Caco-2 (cell line): ENCODE results near the gene CNIH1. TPM values are rescaled to one million over a fixed set of nuclear protein-coding genes. Genes with fewer than 3 reads are reported as not detected.
"Not testable (repeated sequence)": the region's sequence is repeated elsewhere in the genome, so short reads cannot be mapped to it uniquely, and the experiment has no call there.

Experiments
- BruUV-seq: library from RNA; stranded (reverse); fragments of 400-500 nt; replicated peaks from 2 replicates; lab custom pipeline; 2021; lab: Mats Ljungman, UMichigan
- CTCF ChIA-PET: fragments of 300-600 bp; sonication (Branson Sonifier 250); formaldehyde crosslinking; loops from one replicate; lab custom pipeline; 2022; ENCODE audit warnings: antibody characterized with exemption; lab: Charles Lee
- POLR2A ChIA-PET: fragments of 300-600 bp; sonication (Branson Sonifier 250); formaldehyde crosslinking; loops from one replicate; lab custom pipeline; 2022; ENCODE audit warnings: antibody characterized with exemption; lab: Charles Lee
- DNase-seq, 2 experiments: peaks; one replicate each; pipeline versions ENCODE4 v3.0.0 to v3.0.0-alpha.2; 2020 to 2022
- H3K27me3 ChIP-seq: replicated peaks from 2 replicates; pipeline ENCODE4 v1.6.0; 2011; ENCODE audit warnings: low read length; ENCODE audit not compliant: control insufficient read depth, insufficient read depth
- H3K36me3 ChIP-seq: 2 replicates; pipeline ENCODE4 v1.5.1; 2011; ENCODE audit warnings: low read length; ENCODE audit not compliant: control insufficient read depth, insufficient read depth
- H3K4me1 ChIP-seq: fragments of 250-450 bp; sonication (Bioruptor Pico); 2 replicates; pipeline ENCODE4 v1.5.1; 2020; ENCODE audit warnings: mild to moderate bottlenecking
- H3K4me3 ChIP-seq: 2 replicates; pipeline ENCODE4 v1.5.1; 2011; ENCODE audit warnings: low read depth, mild to moderate bottlenecking, control low read depth, low read length
- H3K9me3 ChIP-seq: fragments of 250-450 bp; sonication (Bioruptor Pico); 2 replicates; pipeline ENCODE4 v1.5.1; 2020; ENCODE audit warnings: mild to moderate bottlenecking, moderate library complexity
- H3K27ac Mint-ChIP-seq: one replicate; pipeline ENCODE4 v1.8.0; 2022; ENCODE audit warnings: mixed read lengths; ENCODE audit not compliant: unreplicated experiment
- H3K27me3 Mint-ChIP-seq: one replicate; pipeline ENCODE4 v1.8.0; 2022; ENCODE audit warnings: mixed read lengths; ENCODE audit not compliant: insufficient read depth, unreplicated experiment
- H3K36me3 Mint-ChIP-seq: one replicate; pipeline ENCODE4 v1.8.0; 2022; ENCODE audit warnings: mild to moderate bottlenecking, mixed read lengths; ENCODE audit not compliant: insufficient read depth, unreplicated experiment
- H3K4me1 Mint-ChIP-seq: one replicate; pipeline ENCODE4 v1.8.0; 2022; ENCODE audit warnings: low read depth, mixed read lengths; ENCODE audit not compliant: unreplicated experiment
- H3K4me3 Mint-ChIP-seq: one replicate; pipeline ENCODE4 v1.8.0; 2022; ENCODE audit warnings: mild to moderate bottlenecking, moderate library complexity, mixed read lengths; ENCODE audit not compliant: unreplicated experiment
- H3K9me3 Mint-ChIP-seq: one replicate; pipeline ENCODE4 v1.8.0; 2022; ENCODE audit warnings: mixed read lengths; ENCODE audit not compliant: unreplicated experiment
- intact Hi-C: fragments of 100-400 bp; cut with micrococcal nuclease; formaldehyde crosslinking; loops from one replicate; pipeline ENCODE4 v1.10.0; 2022; ENCODE audit not compliant: unreplicated experiment
- total RNA-seq: library from RNA; stranded (reverse); gene quantifications from 2 replicates; pipeline ENCODE4 v1.2.3, GENCODE V29; 2022
- TF ChIP-seq, protein P1 (sequence below), 2 experiments: fragments of 200-600 bp in 1 of 2; IDR thresholded peaks; 1 replicate in 1 of 2; 2 replicates in 1 of 2; pipeline versions ENCODE4 v1.5.1 to v1.8.0; 2011 to 2022; ENCODE audit warnings: antibody characterized with exemption in 1 of 2, control low read depth in 1 of 2, inconsistent platforms in 1 of 2, low read depth in 1 of 2, low read length in 1 of 2, mild to moderate bottlenecking in 1 of 2, moderate library complexity in 1 of 2; ENCODE audit not compliant: insufficient read depth in 1 of 2, severe bottlenecking in 1 of 2, unreplicated experiment in 1 of 2

CNIH1 gene
- total RNA-seq, 1 experiment from 2014 or later: 164 TPM

DNA sequence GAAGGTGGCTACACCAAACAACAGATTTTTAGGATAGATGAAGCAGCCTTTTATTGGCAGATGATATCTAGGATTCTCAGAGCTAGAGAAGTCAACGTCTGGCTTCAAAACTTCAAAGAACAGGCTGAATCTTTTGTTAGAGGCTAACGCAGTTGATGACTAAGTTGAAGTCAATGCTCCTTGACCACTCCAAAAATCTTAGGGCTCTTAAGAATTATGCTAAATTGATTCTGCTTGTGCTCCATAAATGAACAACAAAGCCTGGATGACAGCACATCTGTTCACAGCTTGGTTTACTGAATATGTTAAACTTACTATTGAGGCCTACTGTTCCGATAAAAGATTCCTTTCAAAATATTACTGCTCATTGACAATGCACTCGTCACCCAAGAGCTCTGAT, 57.3 kb downstream of the CNIH1 start:
- no peaks in the 10 kb centered on the region for H3K27me3 ChIP-seq
- no peaks in the 10 kb centered on the region for H3K9me3 ChIP-seq
- H3K36me3 ChIP-seq: no peaks in the 10 kb centered on the region
- no peak for DNase-seq
- peaks cover 19% of the 10 kb centered on the region for H3K4me1 Mint-ChIP-seq
- no peaks in the 10 kb centered on the region for H3K36me3 Mint-ChIP-seq
- no peak overlapping the region for H3K4me3 ChIP-seq
- no peaks in the 10 kb centered on the region for H3K27me3 Mint-ChIP-seq
- BruUV-seq: no TSS peak
- H3K27ac Mint-ChIP-seq: no peak overlapping the region
- H3K4me3 Mint-ChIP-seq: no peak overlapping the region
- POLR2A ChIA-PET: no interaction called here
- H3K4me1 ChIP-seq: peaks cover 15% of the 10 kb centered on the region
- H3K9me3 Mint-ChIP-seq: no peaks in the 10 kb centered on the region
- intact Hi-C loops: no loop called here
- CTCF ChIA-PET: no interaction called here
- TF ChIP-seq, protein P1, sequence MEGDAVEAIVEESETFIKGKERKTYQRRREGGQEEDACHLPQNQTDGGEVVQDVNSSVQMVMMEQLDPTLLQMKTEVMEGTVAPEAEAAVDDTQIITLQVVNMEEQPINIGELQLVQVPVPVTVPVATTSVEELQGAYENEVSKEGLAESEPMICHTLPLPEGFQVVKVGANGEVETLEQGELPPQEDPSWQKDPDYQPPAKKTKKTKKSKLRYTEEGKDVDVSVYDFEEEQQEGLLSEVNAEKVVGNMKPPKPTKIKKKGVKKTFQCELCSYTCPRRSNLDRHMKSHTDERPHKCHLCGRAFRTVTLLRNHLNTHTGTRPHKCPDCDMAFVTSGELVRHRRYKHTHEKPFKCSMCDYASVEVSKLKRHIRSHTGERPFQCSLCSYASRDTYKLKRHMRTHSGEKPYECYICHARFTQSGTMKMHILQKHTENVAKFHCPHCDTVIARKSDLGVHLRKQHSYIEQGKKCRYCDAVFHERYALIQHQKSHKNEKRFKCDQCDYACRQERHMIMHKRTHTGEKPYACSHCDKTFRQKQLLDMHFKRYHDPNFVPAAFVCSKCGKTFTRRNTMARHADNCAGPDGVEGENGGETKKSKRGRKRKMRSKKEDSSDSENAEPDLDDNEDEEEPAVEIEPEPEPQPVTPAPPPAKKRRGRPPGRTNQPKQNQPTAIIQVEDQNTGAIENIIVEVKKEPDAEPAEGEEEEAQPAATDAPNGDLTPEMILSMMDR (IDR thresholded peaks at IDR 0.05; ENCODE audit: insufficient read depth in 1 of 2, low read depth in 1 of 2, low read length in 1 of 2, severe bottlenecking in 1 of 2, unreplicated experiment in 1 of 2): no peak

DNA sequence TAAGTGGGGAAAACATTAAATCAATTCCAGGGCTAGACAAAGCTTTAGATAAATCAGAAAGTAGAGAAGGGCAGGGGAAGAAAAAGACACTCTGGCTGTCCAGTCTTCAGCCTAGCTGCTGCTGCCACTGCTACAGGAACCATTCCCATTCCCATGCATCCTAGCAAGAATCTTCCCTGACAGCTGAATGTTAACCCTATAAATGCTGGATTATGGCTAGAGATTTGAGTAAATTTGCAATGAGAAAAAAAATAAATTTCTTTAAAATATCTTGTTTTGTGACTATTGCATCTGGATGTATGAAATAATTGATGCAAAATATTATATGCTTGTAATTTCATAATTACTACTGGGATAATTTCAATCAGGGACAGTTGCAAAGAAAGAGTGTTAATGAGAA, 59.4 kb downstream of the CNIH1 start:
- no TSS peak for BruUV-seq
- intact Hi-C loops: no loop called here
- Mint-ChIP-seq H3K9me3 (no peaks in the 10 kb centered on the region), H3K27me3 (no peaks in the 10 kb centered on the region), H3K4me3 (no peak overlapping the region), H3K27ac (no peak overlapping the region), H3K4me1 (peaks cover under 1% of the 10 kb centered on the region), H3K36me3 (no peaks in the 10 kb centered on the region)
- no peaks in the 10 kb centered on the region for H3K9me3 ChIP-seq
- TF ChIP-seq, protein P1 (IDR thresholded peaks at IDR 0.05; ENCODE audit: insufficient read depth in 1 of 2, low read depth in 1 of 2, low read length in 1 of 2, severe bottlenecking in 1 of 2, unreplicated experiment in 1 of 2): no peak
- ChIA-PET CTCF (interaction anchor here (0.9 to 1.3 kb wide), 2 partner anchors 15 kb away, joined by 3 to 5 read pairs; partner anchors contain the start of gene CDKN3), POLR2A (no interaction called here)
- no peaks in the 10 kb centered on the region for H3K36me3 ChIP-seq
- peaks cover 2% of the 10 kb centered on the region; the same call in 1 of the 2 replicates for H3K4me1 ChIP-seq
- no peak for DNase-seq
- no peaks in the 10 kb centered on the region for H3K27me3 ChIP-seq
- no peak overlapping the region for H3K4me3 ChIP-seq

DNA sequence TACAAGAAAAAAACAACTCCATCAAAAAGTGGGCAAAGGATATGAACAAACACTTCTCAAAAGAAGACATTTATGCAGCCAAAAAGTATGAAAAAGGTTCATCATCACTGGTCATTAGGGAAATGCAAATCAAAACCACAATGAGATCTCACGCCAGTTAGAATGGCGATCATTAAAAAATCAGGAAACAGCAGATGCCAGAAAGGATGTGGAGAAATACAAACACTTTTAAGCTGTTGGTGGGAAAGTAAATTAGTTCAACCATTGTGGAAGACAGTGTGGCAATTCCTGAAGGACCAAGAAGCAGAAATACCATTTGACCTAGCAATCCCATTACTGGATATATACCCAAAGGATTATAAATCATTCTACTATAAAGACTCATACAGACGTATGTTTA, 60.6 kb downstream of the CNIH1 start:
- H3K36me3 Mint-ChIP-seq, H3K4me3 ChIP-seq, H3K4me3 Mint-ChIP-seq, H3K4me1 ChIP-seq, BruUV-seq, DNase-seq, H3K27me3 Mint-ChIP-seq, H3K9me3 ChIP-seq, intact Hi-C loops, POLR2A ChIA-PET, H3K27ac Mint-ChIP-seq, H3K4me1 Mint-ChIP-seq, H3K36me3 ChIP-seq, H3K9me3 Mint-ChIP-seq, H3K27me3 ChIP-seq, CTCF ChIA-PET: not testable (repeated sequence)

DNA sequence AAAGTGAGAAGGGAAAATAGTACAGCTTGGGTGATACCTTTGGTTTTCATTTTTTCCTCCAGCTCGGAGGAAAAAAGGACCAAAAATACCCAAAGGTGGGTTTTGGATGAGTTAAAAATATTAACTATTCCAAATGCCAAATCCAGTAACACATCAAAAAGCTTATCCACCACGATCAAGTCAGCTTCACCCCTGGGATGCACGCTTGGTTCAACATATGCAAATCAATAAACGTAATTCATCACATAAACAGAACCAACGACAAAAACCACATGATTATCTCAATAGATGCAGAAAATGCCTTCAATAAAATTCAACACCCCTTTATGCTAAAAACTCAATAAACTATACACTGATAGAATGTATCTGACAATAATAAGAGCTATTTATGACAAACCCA, 62.3 kb downstream of the CNIH1 start:
- H3K4me3 Mint-ChIP-seq, H3K27me3 Mint-ChIP-seq, DNase-seq, H3K27ac Mint-ChIP-seq, H3K9me3 ChIP-seq, H3K27me3 ChIP-seq, H3K36me3 Mint-ChIP-seq, POLR2A ChIA-PET, BruUV-seq, CTCF ChIA-PET, H3K4me1 ChIP-seq, H3K36me3 ChIP-seq, H3K9me3 Mint-ChIP-seq, H3K4me1 Mint-ChIP-seq, intact Hi-C loops, H3K4me3 ChIP-seq: not testable (repeated sequence)
